Smooth muscle cell (in vitro differentiated cells): ENCODE data around the gene LOXL4. TPM values are rescaled to one million over a fixed set of nuclear protein-coding genes. Genes with fewer than 3 reads are reported as not detected.

Experiments used
- DNase-seq: peaks from one replicate; lab custom pipeline; 2025; ENCODE audit not compliant: unreplicated experiment; lab: John Stamatoyannopoulos, UW
- H2AFZ ChIP-seq: fragments of 200-600 bp; sonication (generic); 2 replicates; pipeline ENCODE4 v1.6.0; 2016; ENCODE audit warnings: antibody characterized with exemption, low read depth, mild to moderate bottlenecking
- H3F3A ChIP-seq: fragments of 200-600 bp; sonication (generic); 2 replicates; pipeline ENCODE4 v1.6.0; 2017; ENCODE audit warnings: antibody characterized with exemption, low read depth
- H3K27ac ChIP-seq: fragments of 200-600 bp; sonication (generic); 2 replicates; pipeline ENCODE4 v1.5.1; 2016; ENCODE audit warnings: low read depth, mild to moderate bottlenecking
- H3K27me3 ChIP-seq: fragments of 200-600 bp; sonication (generic); 2 replicates; pipeline ENCODE4 v1.6.1; 2016; ENCODE audit warnings: low read depth, mild to moderate bottlenecking
- H3K36me3 ChIP-seq: fragments of 200-600 bp; sonication (generic); 2 replicates; pipeline ENCODE4 v1.5.1; 2016; ENCODE audit warnings: low read depth
- H3K4me1 ChIP-seq: fragments of 200-600 bp; sonication (generic); 2 replicates; pipeline ENCODE4 v1.5.1; 2016; ENCODE audit warnings: low read depth
- H3K4me2 ChIP-seq: fragments of 200-600 bp; sonication (generic); 2 replicates; pipeline ENCODE4 v1.6.0; 2016; ENCODE audit warnings: mild to moderate bottlenecking
- H3K4me3 ChIP-seq: fragments of 200-600 bp; sonication (generic); 2 replicates; pipeline ENCODE4 v1.5.1; 2016; ENCODE audit warnings: mild to moderate bottlenecking
- H3K79me2 ChIP-seq: fragments of 200-600 bp; sonication (generic); 2 replicates; pipeline ENCODE4 v1.6.0; 2016; ENCODE audit warnings: low read depth, mild to moderate bottlenecking
- H3K9ac ChIP-seq: fragments of 200-600 bp; sonication (generic); 2 replicates; pipeline ENCODE4 v1.6.0; 2016; ENCODE audit warnings: low read depth
- H3K9me3 ChIP-seq: fragments of 200-600 bp; sonication (generic); replicated peaks from 2 replicates; pipeline ENCODE4 v1.5.1; 2016; ENCODE audit warnings: low read depth
- H4K20me1 ChIP-seq: fragments of 200-600 bp; sonication (generic); 2 replicates; pipeline ENCODE4 v1.6.0; 2016; ENCODE audit warnings: low read depth
- WGBS: methylation state at CpG from one replicate; pipeline ENCODE4 v1.1.7; 2016; ENCODE audit warnings: low lambda C conversion rate; 5-methylcytosine and 5-hydroxymethylcytosine counted together
- polyA plus RNA-seq: library from polyadenylated mRNA; unstranded; fragments of >200 nt; fragmentation: Nextera tagmentation; extraction: Ambion mirVana; gene quantifications from 2 replicates; pipeline ENCODE4 v1.2.1, GENCODE V29; 2016
- total RNA-seq: library from RNA; depleted of rRNA; stranded (reverse); fragments of >200 nt; gene quantifications from 2 replicates; pipeline ENCODE4 v1.2.3, GENCODE V29; 2014
- TF ChIP-seq, protein P1 (sequence below): fragments of 200-600 bp; sonication (generic); IDR thresholded peaks from 2 replicates; pipeline ENCODE4 v1.5.1; 2017; ENCODE audit warnings: borderline replicate concordance, mild to moderate bottlenecking, antibody characterized with exemption; ENCODE audit not compliant: insufficient read depth, poor library complexity, severe bottlenecking

LOXL4 gene
- total and polyA plus RNA-seq, 2 experiments from 2014 or later = 19.8 to 60.2 TPM

GRCh38 chr10:98267069-98267893 is 713 bp downstream of the LOXL4 start:
- Histone ChIP-seq H4K20me1 (no peaks in the 10 kb centered on the region), H3K4me3 (peak overlapping the region; percentile 38), H3K9ac (no peak overlapping the region), H3K27ac (no peak overlapping the region), H3K27me3 (no peaks in the 10 kb centered on the region), H3K79me2 (no peaks in the 10 kb centered on the region), H3K36me3 (no peaks in the 10 kb centered on the region), H3K4me2 (peak overlapping the region; percentile 82), H3F3A (no peaks in the 10 kb centered on the region), H2AFZ (no peak overlapping the region), H3K9me3 (no peaks in the 10 kb centered on the region), H3K4me1 (peaks cover 17% of the 10 kb centered on the region)
- no peak for DNase-seq
- 70% methylated on average over 22 of the region's 22 CpGs for WGBS
- TF ChIP-seq, protein P1, sequence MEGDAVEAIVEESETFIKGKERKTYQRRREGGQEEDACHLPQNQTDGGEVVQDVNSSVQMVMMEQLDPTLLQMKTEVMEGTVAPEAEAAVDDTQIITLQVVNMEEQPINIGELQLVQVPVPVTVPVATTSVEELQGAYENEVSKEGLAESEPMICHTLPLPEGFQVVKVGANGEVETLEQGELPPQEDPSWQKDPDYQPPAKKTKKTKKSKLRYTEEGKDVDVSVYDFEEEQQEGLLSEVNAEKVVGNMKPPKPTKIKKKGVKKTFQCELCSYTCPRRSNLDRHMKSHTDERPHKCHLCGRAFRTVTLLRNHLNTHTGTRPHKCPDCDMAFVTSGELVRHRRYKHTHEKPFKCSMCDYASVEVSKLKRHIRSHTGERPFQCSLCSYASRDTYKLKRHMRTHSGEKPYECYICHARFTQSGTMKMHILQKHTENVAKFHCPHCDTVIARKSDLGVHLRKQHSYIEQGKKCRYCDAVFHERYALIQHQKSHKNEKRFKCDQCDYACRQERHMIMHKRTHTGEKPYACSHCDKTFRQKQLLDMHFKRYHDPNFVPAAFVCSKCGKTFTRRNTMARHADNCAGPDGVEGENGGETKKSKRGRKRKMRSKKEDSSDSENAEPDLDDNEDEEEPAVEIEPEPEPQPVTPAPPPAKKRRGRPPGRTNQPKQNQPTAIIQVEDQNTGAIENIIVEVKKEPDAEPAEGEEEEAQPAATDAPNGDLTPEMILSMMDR = no peak

GRCh38 chr10:98266647-98267046 is 1.3 kb downstream of the LOXL4 start:
- Histone ChIP-seq H2AFZ (no peak overlapping the region), H3K9ac (no peak overlapping the region), H3K79me2 (no peaks in the 10 kb centered on the region), H3K9me3 (no peaks in the 10 kb centered on the region), H3K4me3 (no peak overlapping the region), H3K36me3 (no peaks in the 10 kb centered on the region), H3K4me1 (peaks cover 17% of the 10 kb centered on the region), H3K4me2 (peak overlapping the region; percentile 82), H3K27me3 (no peaks in the 10 kb centered on the region), H4K20me1 (no peaks in the 10 kb centered on the region), H3K27ac (no peak overlapping the region), H3F3A (no peaks in the 10 kb centered on the region)
- TF ChIP-seq, protein P1 = no peak
- WGBS = 66% methylated on average over 5 of the region's 5 CpGs
- no peak for DNase-seq

GRCh38 chr10:98265403-98266378 is 2.3 kb downstream of the LOXL4 start:
- H3K9ac ChIP-seq = no peak overlapping the region
- no peak overlapping the region for H3K27ac ChIP-seq
- 82% methylated on average over 10 of the region's 17 CpGs for WGBS
- peaks cover 17% of the 10 kb centered on the region for H3K4me1 ChIP-seq
- H3F3A ChIP-seq = no peaks in the 10 kb centered on the region
- H3K27me3 ChIP-seq = no peaks in the 10 kb centered on the region
- peak overlapping the region; percentile 82 for H3K4me2 ChIP-seq
- TF ChIP-seq, protein P1 = no peak
- no peaks in the 10 kb centered on the region for H4K20me1 ChIP-seq
- H3K4me3 ChIP-seq = no peak overlapping the region
- DNase-seq = no peak
- H3K79me2 ChIP-seq = no peaks in the 10 kb centered on the region
- H3K9me3 ChIP-seq = no peaks in the 10 kb centered on the region
- H3K36me3 ChIP-seq = no peaks in the 10 kb centered on the region
- H2AFZ ChIP-seq = no peak overlapping the region
